Measurements from ENCODE around the gene MPPE1.
A peak's percentile ranks its signal among the peaks of the same experiment; 100 is the strongest.
"Not testable (repeated sequence)": the region's sequence is repeated elsewhere in the genome, so short reads cannot be mapped to it uniquely, and the experiment has no call there.

The MPPE1 gene

GRCh38 chr18:11908182-11909060 is at the start of gene MPPE1:
Gene MPPE1, minus strand, starts transcription at chr18:11908317. Its CDS starts 11,053 bp downstream, at chr18:11897264.
- no peaks in the 10 kb centered on the region for H3K9me3 Mint-ChIP-seq
- H3K36me3 Mint-ChIP-seq (ENCODE audit: low read depth): peaks cover 17% of the 10 kb centered on the region

GRCh38 chr18:11957636-11958035 is 49.5 kb upstream of the MPPE1 start:
- Mint-ChIP-seq H3K4me3 (no peak overlapping the region), H3K36me3 (ENCODE audit: low read depth) (no peaks in the 10 kb centered on the region), H3K4me1 (ENCODE audit: low read depth) (peaks cover 1% of the 10 kb centered on the region), H3K27me3 (ENCODE audit: low read depth) (peaks cover 2% of the 10 kb centered on the region), H3K27ac (no peak overlapping the region), H3K9me3 (peaks cover 14% of the 10 kb centered on the region)
- DNase-seq (ENCODE audit: low spot score): no peak

More at GRCh38 chr18:11908182-11909060, at the start of gene MPPE1:
- peak within 1 kb of the TSS; percentile 92 for H3K27ac Mint-ChIP-seq
- no peaks in the 10 kb centered on the region for H3K27me3 Mint-ChIP-seq (ENCODE audit: low read depth)
- peak within 1 kb of the TSS; percentile 95 for H3K4me3 Mint-ChIP-seq
- peak; percentile 90 for DNase-seq (ENCODE audit: low spot score)
- peaks cover 16% of the 10 kb centered on the region for H3K4me1 Mint-ChIP-seq (ENCODE audit: low read depth)

- Mint-ChIP-seq H3K4me1 (ENCODE audit: low read depth) (peaks cover 1% of the 10 kb centered on the region), H3K36me3 (ENCODE audit: low read depth) (no peaks in the 10 kb centered on the region), H3K4me3 (no peak overlapping the region), H3K27me3 (ENCODE audit: low read depth) (no peaks in the 10 kb centered on the region), H3K9me3 (peaks cover 14% of the 10 kb centered on the region), H3K27ac (no peak overlapping the region)
- no peak for DNase-seq (ENCODE audit: low spot score)
Measured at GRCh38 chr18:11956371-11957308, 48.5 kb upstream of the MPPE1 start.

GRCh38 chr18:11955239-11956029 is 47.3 kb upstream of the MPPE1 start:
- H3K36me3 Mint-ChIP-seq (ENCODE audit: low read depth): no peaks in the 10 kb centered on the region

GRCh38 chr18:11953113-11953512 is 45.0 kb upstream of the MPPE1 start:
- H3K36me3 Mint-ChIP-seq (ENCODE audit: low read depth): no peaks in the 10 kb centered on the region
- no peak for DNase-seq (ENCODE audit: low spot score)
- no peaks in the 10 kb centered on the region for H3K27me3 Mint-ChIP-seq (ENCODE audit: low read depth)
- peaks cover 14% of the 10 kb centered on the region for H3K9me3 Mint-ChIP-seq
- H3K27ac Mint-ChIP-seq: no peak overlapping the region
- H3K4me3 Mint-ChIP-seq: no peak overlapping the region
- peaks cover 1% of the 10 kb centered on the region for H3K4me1 Mint-ChIP-seq (ENCODE audit: low read depth)

More at GRCh38 chr18:11955239-11956029, 47.3 kb upstream of the MPPE1 start:
- no peak for DNase-seq (ENCODE audit: low spot score)
- Mint-ChIP-seq H3K9me3 (peaks cover 14% of the 10 kb centered on the region), H3K27ac (no peak overlapping the region), H3K4me3 (no peak overlapping the region), H3K4me1 (ENCODE audit: low read depth) (peaks cover 1% of the 10 kb centered on the region), H3K27me3 (ENCODE audit: low read depth) (no peaks in the 10 kb centered on the region)

GRCh38 chr18:11951390-11951851 is 43.3 kb upstream of the MPPE1 start:
- Mint-ChIP-seq H3K9me3 (no peaks in the 10 kb centered on the region), H3K27me3 (ENCODE audit: low read depth) (no peaks in the 10 kb centered on the region), H3K27ac (no peak overlapping the region), H3K4me1 (ENCODE audit: low read depth) (peaks cover 9% of the 10 kb centered on the region), H3K4me3 (no peak overlapping the region), H3K36me3 (ENCODE audit: low read depth) (no peaks in the 10 kb centered on the region)
- DNase-seq (ENCODE audit: low spot score): no peak

- Mint-ChIP-seq H3K9me3 (no peaks in the 10 kb centered on the region), H3K4me1 (ENCODE audit: low read depth) (peaks cover 10% of the 10 kb centered on the region), H3K36me3 (ENCODE audit: low read depth) (no peaks in the 10 kb centered on the region), H3K27me3 (ENCODE audit: low read depth) (no peaks in the 10 kb centered on the region), H3K4me3 (no peak overlapping the region), H3K27ac (no peak overlapping the region)
- DNase-seq (ENCODE audit: low spot score): no peak
Measured at GRCh38 chr18:11950824-11951223, 42.7 kb upstream of the MPPE1 start.

- H3K27me3 Mint-ChIP-seq (ENCODE audit: low read depth): no peaks in the 10 kb centered on the region
- H3K36me3 Mint-ChIP-seq (ENCODE audit: low read depth): no peaks in the 10 kb centered on the region
- no peaks in the 10 kb centered on the region for H3K9me3 Mint-ChIP-seq
- H3K4me1 Mint-ChIP-seq (ENCODE audit: low read depth): peaks cover 8% of the 10 kb centered on the region
- no peak overlapping the region for H3K4me3 Mint-ChIP-seq
- DNase-seq (ENCODE audit: low spot score): no peak
- no peak overlapping the region for H3K27ac Mint-ChIP-seq
Measured at GRCh38 chr18:11948852-11949523, 40.9 kb upstream of the MPPE1 start.

- Mint-ChIP-seq H3K4me3 (peak overlapping the region; percentile 85), H3K27me3 (ENCODE audit: low read depth) (no peaks in the 10 kb centered on the region), H3K4me1 (ENCODE audit: low read depth) (peaks cover 8% of the 10 kb centered on the region), H3K27ac (peak overlapping the region; percentile 89), H3K9me3 (no peaks in the 10 kb centered on the region), H3K36me3 (ENCODE audit: low read depth) (no peaks in the 10 kb centered on the region)
- peak; percentile 78 for DNase-seq (ENCODE audit: low spot score)
Measured at GRCh38 chr18:11947214-11948191, 39.4 kb upstream of the MPPE1 start.

- no peaks in the 10 kb centered on the region for H3K27me3 Mint-ChIP-seq (ENCODE audit: low read depth)
- DNase-seq (ENCODE audit: low spot score): no peak
- H3K36me3 Mint-ChIP-seq (ENCODE audit: low read depth): no peaks in the 10 kb centered on the region
- H3K4me3 Mint-ChIP-seq: peak overlapping the region; percentile 53
- H3K9me3 Mint-ChIP-seq: no peaks in the 10 kb centered on the region
- peaks cover 8% of the 10 kb centered on the region for H3K4me1 Mint-ChIP-seq (ENCODE audit: low read depth)
- H3K27ac Mint-ChIP-seq: no peak overlapping the region
Measured at GRCh38 chr18:11946756-11947155, 38.6 kb upstream of the MPPE1 start.

GRCh38 chr18:11945834-11946659 is 37.9 kb upstream of the MPPE1 start:
- not testable (repeated sequence) for H3K27me3 Mint-ChIP-seq (ENCODE audit: low read depth); H3K36me3 Mint-ChIP-seq (ENCODE audit: low read depth); H3K4me1 Mint-ChIP-seq (ENCODE audit: low read depth); DNase-seq (ENCODE audit: low spot score); H3K9me3 Mint-ChIP-seq; H3K27ac Mint-ChIP-seq
- peak overlapping the region; percentile 53 for H3K4me3 Mint-ChIP-seq

Measured in T-helper 2 cell treated with Interferon-gamma antibody and Interleukin-4, amounts not matched to agents 5 μg/mL and 100 μg/mL, for 36 hours (primary cell).